Measurements from ENCODE around the gene METTL1.

METTL1 gene

DNA sequence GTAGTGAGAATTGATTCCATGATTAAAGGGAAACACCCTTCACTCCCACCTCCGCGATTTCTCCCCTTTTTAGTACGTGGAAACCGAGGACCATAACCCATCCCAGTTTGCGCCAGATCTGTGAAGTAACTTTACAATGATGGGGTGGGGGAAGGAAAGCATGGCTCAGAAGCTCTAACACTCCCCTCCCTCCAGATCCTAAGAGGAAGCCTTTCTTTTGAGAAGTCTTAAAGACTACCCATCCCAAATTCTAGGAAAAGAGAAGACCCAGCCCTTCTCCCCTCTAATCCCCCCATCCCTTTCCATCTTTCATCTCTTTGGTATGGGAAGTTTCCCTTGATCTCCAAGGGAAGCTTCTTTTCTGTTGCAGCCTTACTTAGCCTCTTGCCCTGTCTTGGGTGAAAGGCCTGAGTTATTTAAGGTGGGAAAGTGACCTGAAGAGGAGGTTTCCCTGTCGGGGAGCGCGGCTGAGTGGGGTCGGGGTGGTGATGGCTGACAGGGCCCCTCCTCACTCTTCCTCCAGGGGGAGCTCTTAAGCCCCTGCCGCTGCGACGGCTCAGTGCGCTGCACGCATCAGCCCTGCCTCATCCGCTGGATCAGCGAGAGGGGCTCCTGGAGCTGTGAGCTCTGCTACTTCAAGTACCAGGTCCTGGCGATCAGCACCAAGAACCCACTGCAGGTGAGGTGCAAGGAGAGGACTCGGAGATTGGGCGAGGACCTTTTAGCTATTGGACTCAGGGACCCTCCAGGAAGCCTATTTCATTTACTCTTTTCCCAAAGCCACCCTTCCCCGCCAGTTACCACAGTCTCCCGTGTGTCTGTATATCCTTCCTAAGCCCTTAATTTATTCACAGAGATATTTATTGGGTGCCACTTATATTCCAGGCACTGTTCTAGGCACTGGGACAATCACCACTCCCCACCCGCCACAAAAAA is 15.2 kb downstream of the METTL1 start:
- peak; percentile 66 for FAIRE-seq
- peak; percentile 54 for DNase-seq (ENCODE audit: extremely low spot score, insufficient read length, low read depth)

DNA sequence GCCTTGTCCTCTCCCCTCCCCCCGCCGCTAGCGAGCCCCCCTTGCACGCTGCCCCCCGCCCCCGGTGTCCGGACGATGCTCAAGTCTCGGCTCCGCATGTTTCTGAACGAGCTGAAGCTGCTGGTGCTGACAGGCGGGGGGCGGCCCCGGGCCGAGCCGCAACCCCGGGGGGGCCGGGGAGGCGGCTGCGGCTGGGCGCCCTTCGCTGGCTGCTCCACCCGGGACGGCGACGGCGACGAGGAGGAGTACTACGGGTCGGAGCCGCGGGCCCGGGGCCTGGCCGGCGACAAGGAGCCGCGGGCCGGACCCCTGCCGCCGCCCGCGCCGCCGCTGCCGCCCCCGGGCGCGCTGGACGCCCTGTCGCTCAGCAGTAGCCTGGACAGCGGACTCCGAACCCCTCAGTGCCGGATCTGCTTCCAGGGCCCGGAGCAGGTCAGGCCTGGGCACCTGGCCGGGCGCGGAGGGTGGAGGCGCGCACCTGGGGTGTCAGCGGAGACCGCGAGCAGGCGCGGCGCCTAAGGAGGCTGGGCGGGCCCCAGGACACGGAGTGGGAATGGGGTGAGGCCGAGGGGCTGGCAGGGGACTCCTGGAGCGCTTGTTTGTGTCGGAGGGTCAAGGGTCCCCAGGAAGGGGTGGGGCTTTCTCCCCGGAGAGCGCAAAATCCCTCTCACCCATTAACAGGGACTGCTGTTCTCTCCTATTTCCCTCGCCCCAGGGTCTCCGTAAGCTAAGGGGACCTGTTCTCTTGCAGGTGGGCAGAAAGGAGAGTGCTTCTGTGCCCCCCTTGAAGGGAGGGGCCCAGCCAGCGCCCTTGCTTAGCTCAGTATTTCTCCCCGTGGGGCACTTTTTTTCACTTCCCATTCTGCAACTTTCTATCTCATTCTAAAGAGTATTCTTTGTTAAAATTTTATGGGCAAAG is 16.2 kb downstream of the METTL1 start:
- DNase-seq (ENCODE audit: extremely low spot score, insufficient read length, low read depth) (no peak), FAIRE-seq (peak; percentile 18)

DNA sequence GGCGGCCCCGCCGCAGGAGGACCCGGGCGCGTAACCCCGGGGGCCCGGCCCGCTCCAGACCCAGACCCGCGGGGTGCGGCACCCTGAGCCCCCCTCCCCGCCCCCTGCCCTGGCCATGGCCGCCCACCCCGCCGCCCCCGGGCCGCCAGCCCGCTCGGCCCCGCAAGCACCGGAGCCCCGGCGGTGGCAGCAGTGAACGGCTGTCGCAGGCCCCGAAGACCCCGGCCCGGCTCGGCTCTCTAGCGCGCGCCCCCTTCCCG is 16.8 kb downstream of the METTL1 start:
- DNase-seq (ENCODE audit: extremely low spot score, insufficient read length, low read depth) (no peak), FAIRE-seq (no peak)

DNA sequence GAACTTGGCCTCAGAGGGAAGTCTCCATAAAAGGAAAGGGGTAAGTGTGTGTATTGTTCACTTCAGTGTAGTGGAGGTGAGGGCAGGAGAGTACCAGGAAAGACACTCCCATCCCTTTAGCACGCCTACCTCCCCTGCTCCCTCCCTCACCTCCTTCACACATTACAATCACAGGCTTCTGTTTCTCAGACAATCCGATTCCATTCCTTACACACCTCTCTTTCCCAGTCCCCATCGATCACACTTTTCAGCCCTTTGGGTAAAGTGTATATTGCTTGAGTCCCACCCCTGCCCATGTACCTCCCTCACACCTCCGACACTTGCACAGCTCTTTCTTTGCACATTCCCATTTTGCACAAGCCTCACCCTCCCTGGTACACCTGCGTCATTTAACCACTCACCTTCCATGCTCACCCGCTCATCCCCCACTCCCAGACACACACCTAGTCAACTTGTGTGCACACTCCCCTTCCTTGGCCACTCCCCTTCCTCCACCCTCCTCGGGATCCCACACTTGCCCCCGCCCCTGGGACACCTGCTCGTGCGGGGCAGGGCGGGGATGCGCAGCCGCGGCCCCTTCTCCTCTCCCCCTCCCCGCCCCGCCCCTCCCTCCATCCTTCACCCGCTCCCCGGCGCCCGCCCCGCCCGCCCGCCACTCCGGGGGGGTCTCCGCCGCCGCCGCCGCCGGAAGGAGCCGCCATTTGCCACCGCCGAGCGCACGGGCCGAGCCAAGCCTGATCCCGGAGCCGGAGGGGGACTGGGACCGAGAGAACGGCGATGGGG is 17.3 kb downstream of the METTL1 start, which contains the start of gene MARCHF9:
Gene MARCHF9, plus strand, starts transcription at position 693 of the 783 bp plus-strand sequence. CDS start 426 bp downstream, outside the sequence.
- peak; percentile 67 for FAIRE-seq

DNA sequence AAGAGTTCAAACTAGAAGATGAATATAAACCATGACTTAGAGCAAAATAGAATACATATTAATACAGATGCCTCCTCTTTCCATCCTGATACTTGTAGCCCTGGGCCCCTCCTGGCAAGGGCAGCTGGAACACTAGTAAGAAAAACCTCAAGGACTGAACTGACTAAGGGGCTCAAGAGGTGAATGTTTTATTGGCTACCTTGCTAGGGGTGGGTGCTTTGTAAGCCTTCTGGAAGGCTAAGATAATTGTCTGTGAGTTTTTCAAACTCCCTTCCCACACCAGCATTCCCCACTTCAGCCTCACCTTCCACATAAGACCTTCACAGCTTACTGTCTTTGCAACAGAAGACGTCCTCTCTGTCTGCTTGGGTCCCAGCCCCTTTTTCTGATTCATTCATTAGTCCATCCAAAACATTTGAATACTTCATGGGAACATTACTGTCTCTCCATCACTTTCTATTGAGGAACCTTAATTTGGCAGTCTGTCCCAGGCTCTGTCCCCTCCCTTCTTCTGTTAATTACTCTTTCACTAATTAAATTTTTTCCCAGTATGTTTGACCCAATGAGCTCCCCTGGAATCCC is 18.1 kb downstream of the METTL1 start:
- FAIRE-seq (no peak), DNase-seq (ENCODE audit: extremely low spot score, insufficient read length, low read depth) (no peak)

More for the DNA sequence above, 17.3 kb downstream of the METTL1 start, which contains the start of gene MARCHF9:
- DNase-seq (ENCODE audit: extremely low spot score, insufficient read length, low read depth): peak; percentile 53

DNA sequence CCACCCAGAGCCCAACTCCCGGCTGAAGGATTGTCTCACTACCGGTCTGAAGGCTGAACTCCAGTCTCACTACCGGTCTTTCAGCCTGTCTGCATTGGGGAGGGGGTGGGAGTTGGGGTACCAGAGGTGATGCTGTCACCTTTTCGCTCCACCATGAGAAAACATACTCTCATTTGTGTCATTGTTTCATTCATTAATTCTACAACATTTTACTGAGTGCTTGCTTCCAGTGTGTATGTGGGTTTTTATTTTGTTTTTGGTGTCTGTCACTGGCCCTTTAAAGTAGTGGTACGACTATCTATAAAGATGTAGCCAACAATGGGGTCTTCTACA is 19.3 kb downstream of the METTL1 start:
- FAIRE-seq (no peak), DNase-seq (ENCODE audit: extremely low spot score, insufficient read length, low read depth) (no peak)

DNA sequence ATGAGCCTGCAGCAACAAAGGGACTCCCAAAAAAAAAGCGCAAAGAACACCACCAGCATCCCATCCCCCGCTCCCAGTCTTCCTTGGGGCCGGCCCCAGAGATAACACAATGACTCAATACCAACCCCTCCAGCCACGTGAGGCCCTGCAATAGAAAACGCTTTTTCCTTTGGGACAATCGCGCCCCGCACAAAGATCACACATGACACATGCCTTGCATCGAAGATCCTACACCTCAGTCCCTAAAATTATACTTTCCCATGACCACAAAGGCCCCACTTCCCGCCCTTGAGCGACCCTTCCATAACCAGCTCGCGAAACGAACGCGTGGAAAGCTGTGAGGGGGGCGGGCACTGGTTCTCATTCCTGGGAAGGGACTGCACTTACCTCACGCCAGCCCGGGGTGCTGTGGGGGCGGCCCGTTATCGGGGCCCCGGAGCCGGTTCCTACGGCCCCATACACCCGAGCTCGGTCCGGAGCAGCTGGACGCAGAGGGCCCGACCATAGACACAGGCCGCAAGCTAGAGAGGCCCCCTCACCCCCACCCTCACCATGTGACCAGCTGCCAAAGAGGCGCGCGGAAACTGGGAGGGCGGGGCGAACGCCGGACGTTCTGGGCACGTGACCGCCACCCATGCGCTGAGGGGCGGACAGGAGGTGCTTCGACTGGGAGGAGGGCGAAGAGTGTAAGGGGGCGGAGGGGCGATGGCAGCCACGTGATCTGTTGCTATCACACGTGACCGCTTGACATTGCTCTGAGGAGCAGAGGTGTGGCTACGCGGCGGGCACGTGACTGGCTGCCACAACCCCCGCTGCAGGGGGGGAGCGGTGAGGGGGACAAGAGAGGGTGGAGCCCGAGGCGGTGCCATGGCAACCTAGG is 19.9 kb downstream of the METTL1 start, which contains the start of gene CDK4:
Gene CDK4, minus strand, starts transcription at position 523 of the 880 bp plus-strand sequence. CDS start 593 bp downstream, outside the sequence.
- DNase-seq (ENCODE audit: extremely low spot score, insufficient read length, low read depth): peak; percentile 94
- peak; percentile 99 for FAIRE-seq

DNA sequence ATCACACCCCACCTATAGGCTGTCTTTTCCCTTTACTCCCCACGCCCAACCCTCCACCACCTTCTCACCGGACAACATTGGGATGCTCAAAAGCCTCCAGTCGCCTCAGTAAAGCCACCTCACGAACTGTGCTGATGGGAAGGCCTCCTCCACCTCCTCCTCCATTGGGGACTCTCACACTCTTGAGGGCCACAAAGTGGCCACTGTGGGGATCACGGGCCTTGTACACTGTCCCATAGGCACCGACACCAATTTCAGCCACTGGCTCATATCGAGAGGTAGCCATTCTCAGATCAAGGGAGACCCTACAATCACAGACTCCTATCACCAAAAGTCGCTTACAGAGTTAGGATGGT is 20.5 kb downstream of the METTL1 start:
- DNase-seq (ENCODE audit: extremely low spot score, insufficient read length, low read depth) (no peak), FAIRE-seq (no peak)

DNA sequence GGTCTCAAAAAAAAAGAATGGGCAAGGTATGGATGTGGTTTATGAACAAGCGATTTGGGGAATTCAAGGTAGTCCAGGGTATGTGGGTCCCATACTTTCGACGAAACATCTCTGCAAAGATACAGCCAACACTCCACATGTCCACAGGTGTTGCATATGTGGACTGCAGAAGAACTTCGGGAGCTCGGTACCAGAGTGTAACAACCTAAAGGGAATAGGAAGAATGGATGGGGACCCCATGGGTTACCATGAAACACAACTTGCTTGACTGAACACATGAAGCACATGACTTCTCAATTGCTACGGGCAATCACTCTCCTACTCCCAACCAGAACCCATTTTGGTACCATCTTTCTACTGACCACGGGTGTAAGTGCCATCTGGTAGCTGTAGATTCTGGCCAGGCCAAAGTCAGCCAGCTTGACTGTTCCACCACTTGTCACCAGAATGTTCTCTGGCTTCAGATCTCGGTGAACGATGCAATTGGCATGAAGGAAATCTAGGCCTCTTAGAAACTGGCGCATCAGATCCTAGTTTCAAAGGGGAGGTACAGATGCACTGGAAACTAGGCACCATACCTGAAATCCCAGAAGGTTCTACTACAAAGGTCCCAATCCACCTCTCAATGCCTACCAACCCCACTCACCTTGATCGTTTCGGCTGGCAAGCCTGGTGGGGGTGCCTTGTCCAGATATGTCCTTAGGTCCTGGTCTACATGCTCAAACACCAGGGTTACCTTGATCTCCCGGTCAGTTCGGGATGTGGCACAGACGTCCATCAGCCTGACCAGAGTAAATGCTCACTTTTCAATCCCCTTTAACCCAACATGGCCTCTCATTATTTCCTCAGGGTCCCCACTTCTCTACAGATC is 21.1 kb downstream of the METTL1 start:
- FAIRE-seq (no peak), DNase-seq (ENCODE audit: extremely low spot score, insufficient read length, low read depth) (no peak)

DNA sequence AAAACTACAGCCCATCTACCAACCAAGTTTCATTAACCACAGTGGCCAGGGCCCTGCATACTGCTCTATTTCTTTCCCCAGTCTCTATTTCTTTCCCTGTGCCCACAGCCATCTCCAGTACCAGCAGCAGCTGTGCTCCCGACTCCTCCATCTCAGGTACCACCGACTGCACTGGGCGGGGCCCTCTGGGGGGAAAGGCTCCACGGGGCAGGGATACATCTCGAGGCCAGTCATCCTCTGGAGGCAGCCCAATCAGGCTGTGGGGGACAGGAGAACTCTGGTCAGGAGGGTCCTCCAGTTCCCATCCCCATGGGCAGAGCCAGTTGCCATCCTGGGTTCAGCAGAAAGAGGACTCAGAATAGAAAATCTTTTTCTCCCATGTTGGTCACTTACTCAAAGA is 22.8 kb downstream of the METTL1 start:
- DNase-seq (ENCODE audit: extremely low spot score, insufficient read length, low read depth): no peak
- FAIRE-seq: no peak

DNA sequence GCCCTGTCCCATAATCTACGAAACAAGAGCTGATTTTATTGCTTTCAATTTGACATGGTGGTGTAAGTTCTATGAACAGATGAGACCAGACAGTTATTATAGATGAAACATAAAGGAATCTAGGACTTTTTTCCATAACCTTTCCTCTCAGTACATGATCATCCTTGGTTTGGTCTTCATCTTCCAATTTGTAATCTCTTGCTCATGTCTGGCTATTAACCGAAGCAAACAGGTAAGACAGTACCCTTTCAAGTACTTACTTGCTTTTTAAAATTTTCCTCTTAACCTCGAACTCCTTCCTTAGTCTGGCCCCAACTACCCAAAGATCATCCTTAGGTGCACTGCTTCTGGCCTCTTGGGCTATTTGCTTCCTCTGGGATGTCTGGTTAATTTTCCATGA is 25.9 kb downstream of the METTL1 start:
- DNase-seq (ENCODE audit: extremely low spot score, insufficient read length, low read depth): no peak
- FAIRE-seq: no peak

DNA sequence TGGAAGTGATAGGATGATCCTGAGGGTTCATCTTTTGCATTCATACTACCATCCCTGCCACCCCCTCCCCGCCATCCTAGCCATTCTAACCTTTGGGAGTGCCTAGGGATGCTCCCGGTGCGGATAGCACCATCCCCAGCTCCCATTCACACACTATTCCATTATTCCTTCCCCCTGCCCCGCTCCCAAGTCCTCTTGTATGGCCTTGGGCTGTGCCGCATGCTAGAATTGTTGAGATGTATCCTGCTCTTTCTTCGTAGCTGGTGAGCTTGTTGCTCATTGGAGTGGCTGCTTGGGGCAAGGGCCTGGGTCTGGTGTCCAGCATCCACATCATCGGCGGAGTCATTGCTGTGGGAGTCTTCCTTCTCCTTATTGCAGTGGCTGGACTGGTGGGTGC is 26.4 kb downstream of the METTL1 start:
- DNase-seq (ENCODE audit: extremely low spot score, insufficient read length, low read depth) (no peak), FAIRE-seq (no peak)

DNA sequence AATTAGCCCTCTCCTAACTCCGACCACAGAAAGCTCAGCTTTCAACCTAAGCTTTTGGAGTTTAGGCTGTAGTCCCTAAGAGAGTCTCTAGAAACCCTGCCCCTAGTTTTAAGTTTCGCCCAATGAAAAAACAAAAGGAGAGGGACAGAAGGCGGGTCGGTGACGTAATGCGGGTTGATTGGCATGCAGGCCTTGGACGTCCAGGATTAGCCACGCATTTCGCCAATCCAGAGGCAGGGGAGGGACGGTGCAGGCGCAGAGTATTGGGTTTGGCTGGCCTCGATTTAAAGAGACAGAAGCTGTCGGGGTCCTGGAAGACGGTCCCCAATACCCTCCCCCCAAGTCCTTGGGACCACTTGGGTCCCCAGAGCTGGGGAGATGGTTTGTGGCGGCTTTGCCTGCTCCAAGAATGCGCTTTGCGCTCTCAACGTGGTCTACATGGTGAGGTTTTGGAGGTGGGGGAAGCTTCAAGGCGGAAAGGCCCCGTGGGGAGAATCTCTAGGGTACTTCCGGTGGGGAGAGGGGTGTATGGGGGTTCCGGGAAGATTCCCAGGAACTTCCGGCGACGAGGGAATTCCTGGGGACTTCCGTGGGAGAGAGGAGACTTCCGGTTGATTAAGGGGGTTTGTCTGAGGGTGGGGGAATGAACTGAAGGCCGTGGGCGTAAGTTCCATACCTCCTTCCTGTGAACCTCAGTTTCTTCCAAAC is 27.0 kb downstream of the METTL1 start, which contains the start of gene TSPAN31:
Gene TSPAN31, plus strand, starts transcription at position 263 of the 708 bp plus-strand sequence. Its CDS starts 116 bp downstream, at position 379.
- peak; percentile 98 for FAIRE-seq
- peak; percentile 82 for DNase-seq (ENCODE audit: extremely low spot score, insufficient read length, low read depth)

DNA sequence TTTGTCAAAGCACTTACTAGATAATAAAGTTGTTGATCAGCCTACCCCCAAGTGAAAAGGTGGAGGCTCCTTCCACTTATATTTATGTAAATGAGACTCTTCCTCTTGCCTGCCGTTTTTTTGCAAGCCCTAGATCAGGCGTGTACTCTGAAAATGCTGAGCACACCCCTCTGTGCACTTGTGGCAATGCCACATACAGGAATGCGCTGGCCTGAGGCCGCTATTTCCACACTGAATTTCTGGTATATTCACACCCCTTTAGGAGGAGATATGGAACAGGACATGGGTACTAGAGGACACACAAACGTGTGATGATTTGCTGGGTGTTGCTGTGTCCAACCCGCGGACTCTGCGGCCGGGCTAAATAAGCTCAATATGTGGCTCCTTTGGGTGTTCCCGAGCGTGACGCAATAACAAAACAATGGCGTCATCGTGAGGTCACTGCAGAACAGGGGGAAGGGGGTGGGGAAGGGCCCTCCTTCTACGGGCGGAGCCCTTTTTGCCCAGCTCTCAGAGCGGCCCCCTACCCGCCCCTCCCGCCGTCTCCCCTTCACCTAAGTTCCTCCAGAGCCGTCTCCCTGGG is 27.6 kb downstream of the METTL1 start:
- DNase-seq (ENCODE audit: extremely low spot score, insufficient read length, low read depth): no peak
- FAIRE-seq: no peak

DNA sequence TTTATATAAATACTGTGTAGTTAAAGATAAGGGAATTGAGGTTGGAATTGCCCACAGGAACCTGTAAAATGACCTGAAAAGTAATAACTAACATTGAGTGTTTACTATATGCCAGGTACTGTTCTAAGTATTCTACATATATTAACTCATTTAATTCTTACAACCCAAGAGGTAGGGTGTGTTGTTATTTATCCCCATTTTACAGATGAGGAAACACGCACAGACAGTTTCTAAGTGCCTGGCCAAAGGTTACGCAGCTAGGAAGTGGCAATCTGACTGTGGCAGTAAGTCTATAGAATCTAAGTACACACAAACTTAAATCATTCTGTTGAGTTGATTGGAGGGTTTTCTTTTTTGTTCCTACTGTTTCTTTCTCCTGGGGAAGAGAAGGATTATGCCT is 28.1 kb downstream of the METTL1 start:
- DNase-seq (ENCODE audit: extremely low spot score, insufficient read length, low read depth) (no peak), FAIRE-seq (no peak)

DNA sequence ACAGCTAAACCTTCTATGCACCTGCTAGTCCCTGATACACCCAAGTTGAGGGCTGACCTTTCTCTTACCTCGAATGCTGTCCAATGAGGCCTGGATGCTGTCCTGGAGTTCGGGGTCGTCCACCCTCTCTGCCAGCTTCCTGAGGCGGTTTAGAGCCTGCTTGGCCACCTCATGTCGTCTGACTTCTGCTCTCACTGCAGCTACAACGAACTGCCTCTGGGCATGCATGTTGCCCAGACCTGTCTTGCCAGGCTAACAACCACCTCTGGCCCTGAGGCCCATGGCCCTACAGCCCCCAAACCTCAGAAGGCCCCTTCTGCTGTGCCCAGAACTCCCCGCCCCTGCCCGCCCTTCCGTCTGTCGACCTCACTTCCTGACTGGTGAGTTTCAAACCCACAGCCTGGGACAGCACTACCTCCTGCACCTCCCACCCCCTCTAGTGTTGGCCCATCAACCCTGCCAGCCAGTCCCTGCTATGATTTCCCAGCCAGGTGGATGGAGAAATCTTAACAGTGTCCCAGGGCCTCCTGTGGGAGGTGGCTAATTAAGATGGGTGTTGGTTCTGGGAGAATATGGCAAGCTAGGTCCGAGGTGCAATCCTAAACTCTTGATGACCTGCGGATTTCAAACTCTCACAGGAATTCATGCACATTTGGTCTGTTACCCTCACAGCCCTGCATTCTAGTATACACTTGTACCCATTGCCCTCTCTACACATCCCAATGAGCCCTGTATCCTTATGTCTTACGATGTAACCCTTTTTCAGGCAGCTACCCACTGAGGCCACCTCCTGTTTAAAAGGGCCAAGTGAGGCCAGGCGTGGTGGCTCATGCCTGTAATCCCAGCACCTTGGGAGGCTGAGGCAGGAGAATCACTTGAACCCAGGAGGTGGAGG is 29.8 kb downstream of the METTL1 start:
- DNase-seq (ENCODE audit: extremely low spot score, insufficient read length, low read depth): peak; percentile 65

More for the DNA sequence above, 29.8 kb downstream of the METTL1 start:
- peak; percentile 83 for FAIRE-seq

Data from GM18507 (cell line).